IPS DF 19.7 (cell line): ENCODE data around the gene FIBCD1.

ENCODE experiments used
- DNase-seq: peaks from one replicate; pipeline ENCODE4 v3.0.0-alpha.2; 2013; ENCODE audit warnings: low read depth, low spot score

Gene FIBCD1

DNA sequence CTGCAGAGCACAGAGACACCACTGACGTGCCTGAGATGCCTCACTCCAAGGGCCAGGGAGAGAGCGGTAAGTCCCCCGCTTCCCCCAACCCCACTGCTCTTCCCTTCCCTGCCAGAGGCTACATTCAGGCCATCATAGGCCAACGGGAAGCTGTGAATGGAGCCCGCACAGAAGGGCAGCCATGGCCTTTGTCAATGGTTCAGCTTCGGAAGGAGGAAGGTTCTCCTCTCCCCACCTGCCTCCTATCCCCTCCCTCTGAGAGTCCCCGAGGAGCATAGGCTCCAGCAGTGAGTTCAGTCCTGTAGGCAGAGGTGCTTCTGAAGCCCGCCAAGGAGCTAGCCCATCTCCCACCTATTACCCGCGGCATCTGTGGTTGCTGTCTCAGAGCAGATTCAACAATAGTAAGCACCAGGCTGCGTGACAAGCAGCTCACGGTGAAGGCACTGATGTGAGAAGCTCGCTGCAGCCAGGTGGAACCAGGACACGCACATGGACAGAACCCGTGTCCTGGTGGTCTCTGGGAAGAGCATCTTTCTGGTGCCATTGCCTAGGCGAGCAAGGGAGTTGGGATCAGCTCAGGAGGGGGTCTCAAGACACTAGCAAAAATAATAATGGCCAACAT is 58.3 kb downstream of the FIBCD1 start:
- no peak for DNase-seq

DNA sequence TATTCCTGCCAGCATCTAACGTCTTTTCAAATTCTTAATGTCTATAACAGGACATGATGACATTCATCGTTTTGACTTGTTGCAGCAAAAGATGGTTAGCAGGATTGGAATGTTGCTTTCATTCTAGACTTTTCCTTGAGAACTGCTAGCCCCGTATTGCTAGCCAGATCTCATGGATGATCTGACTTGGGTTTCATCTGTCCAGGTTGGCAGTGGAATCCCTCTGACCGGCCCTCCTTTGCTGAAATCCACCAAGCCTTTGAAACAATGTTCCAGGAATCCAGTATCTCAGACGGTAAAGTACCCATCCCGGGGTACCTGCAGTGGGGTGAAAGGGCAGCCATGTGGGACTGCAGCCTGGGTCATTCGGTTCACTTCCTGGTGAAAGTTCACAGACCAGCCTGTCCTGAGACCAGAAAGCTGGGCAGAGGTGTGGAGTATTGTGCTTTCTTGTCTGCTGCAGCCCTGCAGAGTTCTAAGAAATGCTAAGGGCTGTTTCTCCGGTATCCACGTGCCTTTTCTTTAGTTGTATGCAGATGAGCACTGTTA is 59.1 kb downstream of the FIBCD1 start:
- no peak for DNase-seq

DNA sequence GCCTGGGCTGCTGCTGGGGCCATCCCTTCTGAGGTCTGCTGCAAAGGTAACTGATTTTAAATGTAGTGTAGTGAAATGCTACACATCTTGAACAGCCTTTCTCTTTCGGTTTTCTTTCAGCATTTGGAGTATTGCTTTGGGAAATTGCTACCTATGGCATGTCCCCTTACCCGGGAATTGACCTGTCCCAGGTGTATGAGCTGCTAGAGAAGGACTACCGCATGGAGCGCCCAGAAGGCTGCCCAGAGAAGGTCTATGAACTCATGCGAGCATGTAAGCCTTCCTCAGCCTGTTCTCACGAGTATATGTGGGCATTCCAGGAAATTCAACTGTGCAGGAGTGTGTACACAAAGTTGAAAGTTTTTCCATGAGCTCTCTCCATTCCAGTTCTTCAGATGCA is 60.8 kb downstream of the FIBCD1 start:
- DNase-seq, result no peak

DNA sequence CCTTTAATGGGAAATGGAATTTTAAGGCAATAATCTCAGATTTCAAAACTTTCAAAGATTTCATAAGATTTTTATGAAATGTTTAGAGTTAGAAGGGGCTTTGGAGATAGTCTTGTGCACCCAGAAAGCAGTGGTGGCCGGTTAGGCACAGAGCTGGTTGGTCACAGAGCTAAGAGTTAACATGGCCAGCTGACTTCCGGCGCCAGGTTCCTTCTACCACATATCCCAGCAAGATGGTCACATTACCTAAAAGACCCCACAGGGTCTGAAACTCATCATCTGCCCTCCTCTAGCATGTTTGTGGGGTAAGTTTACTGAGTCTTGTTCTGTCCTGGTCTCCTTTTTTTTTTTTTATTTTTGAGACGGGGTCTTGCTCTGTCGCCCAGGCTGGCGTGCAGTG is 61.7 kb downstream of the FIBCD1 start:
- no peak for DNase-seq

DNA sequence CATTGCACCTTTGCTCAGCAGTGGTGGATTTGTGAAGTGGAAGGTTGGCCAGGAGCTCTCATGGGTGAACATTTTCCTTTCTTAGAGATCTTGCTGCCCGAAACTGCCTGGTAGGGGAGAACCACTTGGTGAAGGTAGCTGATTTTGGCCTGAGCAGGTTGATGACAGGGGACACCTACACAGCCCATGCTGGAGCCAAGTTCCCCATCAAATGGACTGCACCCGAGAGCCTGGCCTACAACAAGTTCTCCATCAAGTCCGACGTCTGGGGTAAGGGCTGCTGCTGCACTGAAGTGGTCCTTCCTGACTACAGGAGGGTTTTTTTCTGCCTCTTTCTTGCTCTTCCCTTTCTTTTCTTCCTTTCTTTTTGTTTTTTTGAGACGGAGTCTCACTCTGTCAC is 64.3 kb downstream of the FIBCD1 start:
- DNase-seq, result no peak

DNA sequence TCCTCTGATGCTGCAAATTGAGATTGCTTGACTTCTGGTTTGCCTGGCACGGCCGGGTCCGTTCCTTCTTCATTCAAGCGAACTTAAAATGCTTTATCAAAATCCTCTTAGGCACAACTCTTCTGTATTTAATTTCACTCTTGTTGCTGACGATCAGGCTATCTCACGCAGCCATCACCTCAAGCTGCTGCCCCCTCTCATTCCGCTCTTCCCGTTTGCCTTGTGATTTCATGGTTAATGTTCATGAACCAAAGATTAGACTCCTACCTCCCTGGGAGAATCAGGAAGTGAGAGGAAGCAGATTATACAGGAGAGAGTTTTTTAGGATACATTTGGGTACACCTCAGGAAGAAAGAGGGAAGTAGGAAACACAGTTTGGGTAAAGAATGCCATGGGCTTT is 65.1 kb downstream of the FIBCD1 start:
- no peak for DNase-seq

DNA sequence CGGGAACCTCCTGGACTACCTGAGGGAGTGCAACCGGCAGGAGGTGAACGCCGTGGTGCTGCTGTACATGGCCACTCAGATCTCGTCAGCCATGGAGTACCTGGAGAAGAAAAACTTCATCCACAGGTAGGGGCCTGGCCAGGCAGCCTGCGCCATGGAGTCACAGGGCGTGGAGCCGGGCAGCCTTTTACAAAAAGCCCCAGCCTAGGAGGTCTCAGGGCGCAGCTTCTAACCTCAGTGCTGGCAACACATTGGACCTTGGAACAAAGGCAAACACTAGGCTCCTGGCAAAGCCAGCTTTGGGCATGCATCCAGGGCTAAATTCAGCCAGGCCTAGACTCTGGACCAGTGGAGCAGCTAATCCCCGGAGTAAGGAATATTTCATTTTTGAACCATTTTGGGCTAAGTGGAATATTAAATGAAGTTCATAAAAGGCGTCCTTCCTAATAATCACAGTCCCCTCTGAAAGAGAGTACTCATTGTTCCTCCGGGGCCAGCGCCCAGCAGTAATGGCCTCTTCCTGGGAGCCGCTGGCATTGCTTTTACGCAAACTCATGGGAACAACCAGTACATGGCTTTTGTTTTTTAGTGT is 66.0 kb downstream of the FIBCD1 start:
- no peak for DNase-seq

DNA sequence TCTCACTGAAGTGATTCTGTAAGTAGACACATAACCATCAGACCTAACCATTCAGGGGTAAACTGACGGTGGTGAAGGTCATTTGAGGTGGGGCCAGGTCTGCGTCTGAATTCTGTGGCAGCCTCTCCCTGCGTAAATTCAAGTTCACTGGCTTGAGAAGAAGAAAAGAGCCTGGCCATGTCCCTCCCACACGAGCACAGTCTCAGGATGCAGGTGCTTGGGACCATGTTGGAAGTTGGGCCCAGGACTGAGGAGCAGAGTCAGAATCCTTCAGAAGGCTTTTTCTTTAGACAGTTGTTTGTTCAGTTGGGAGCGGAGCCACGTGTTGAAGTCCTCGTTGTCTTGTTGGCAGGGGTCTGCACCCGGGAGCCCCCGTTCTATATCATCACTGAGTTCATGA is 66.5 kb downstream of the FIBCD1 start:
- DNase-seq, result no peak

DNA sequence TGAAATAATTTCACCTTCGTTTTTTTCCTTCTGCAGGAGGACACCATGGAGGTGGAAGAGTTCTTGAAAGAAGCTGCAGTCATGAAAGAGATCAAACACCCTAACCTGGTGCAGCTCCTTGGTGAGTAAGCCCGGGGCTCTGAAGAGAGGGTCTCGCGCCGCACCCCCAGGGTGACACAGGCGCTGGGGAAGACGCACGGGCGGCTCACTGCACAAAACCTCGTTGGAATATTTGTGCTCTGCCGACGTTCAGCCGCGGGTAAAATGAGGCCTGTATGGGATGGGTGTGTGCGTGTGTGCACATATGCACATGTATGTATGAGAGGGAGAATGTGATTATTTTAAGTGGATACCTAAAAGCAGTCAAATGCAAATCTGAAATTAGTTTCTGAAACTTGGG is 67.0 kb downstream of the FIBCD1 start:
- DNase-seq, result no peak

DNA sequence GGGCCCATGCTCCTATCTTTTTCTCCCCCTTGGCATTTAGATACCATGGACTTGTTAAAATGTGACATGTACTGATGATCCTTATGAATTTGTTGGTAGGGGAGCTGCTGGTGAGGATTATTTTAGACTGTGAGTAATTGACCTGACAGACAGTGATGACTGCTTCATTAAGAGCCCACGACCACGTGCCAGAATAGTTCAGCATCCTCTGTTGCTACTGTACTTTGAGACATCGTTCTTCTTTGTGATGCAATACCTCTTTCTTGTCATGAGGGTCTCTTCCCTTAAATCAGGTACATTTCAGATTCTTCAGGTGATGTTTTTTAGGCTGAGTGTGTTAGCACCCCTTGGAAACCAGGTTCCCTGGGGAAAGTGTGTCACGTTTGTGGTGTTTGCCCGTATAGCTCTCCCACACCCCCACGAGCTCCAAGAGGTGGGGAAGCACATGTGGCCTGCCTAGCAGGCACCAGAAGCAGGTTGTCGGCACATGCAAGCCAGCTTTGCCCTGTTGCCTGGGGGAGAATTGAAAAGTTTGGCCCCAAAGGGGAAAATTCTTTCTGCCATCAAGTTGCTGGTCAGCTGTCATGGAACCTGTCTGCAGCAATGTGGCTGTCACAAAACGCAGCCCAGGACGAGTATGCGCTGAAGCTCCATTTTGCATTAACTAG is 67.5 kb downstream of the FIBCD1 start:
- no peak for DNase-seq

DNA sequence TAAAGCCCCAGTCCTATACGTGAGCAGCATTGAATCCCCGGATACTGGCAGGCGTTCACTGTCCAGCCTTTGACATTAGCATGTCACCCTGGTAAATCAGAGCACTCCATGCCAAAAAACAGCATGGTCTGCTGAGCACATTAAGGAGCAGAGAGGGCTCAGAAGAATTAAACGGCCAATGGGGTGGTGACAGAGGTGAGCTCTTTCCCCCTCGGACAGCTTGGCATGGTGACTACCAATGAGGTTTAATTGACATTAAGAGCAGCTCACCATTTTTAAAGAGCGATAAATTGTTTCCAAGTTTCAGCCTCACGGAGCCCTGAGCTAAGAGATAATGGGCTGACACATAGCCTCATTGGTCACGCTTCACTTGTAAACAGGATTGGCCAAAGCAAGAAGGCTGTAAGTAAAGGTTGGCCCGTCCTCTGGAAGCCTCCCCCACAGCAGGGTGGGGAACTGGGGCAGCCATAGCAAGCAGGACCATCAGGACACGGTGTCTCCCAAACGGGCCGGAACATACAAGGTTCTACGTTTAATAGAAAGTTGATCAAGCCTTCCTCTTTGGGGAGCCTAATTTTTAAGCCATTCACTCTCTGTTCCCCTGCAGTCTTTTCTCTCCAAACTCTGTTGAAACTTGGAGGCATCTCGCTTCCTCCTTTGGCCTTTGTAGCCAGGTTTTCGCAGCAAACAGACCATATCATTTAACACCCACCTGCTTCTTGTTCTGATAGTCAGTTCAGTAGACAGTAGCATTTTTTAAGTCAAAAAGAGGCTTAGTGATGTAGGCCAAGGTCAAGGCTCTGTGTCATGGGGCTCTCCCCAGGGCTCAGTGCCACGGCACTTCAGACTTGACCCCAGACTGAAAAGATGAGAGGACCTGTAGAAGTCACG is 68.3 kb downstream of the FIBCD1 start:
- no peak for DNase-seq

DNA sequence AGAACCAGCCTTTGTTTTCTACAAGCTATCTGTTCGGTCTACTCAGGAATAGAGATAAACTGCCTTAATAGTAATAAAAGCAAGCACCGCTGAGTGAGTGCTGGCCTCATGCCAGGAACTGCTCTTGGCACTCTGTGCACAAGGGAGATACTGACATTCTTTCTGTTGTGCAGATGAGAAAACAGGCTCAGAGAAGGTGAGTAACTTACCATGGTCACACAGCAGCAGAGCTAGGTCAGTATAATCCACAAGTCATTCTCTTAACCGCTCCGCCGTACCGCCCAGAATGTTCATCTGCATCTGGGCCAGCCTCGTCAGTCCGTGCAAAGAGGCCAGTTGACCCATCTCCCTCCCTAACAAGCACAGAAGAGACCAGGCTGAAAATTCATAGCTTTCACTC is 69.8 kb downstream of the FIBCD1 start:
- DNase-seq, result no peak

DNA sequence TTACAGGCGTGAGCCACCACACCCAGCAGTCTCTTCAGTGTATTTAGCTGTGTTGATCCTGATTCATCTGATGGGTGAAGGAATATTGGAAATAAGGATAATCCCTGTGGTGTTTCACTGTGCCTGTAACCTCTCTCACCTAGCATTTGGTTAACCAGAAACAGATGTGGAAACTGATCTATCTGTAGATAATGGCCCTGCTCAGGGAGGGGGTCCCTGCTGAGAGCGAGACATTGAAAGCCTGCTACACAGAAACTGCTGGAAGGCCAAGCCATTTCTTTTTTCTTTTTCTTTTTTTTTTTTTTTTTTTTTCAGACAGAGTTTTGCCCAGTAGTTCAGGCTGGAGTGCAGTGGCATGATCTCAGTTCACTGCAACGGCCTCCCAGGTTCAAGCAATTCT is 70.8 kb downstream of the FIBCD1 start:
- DNase-seq, result no peak

DNA sequence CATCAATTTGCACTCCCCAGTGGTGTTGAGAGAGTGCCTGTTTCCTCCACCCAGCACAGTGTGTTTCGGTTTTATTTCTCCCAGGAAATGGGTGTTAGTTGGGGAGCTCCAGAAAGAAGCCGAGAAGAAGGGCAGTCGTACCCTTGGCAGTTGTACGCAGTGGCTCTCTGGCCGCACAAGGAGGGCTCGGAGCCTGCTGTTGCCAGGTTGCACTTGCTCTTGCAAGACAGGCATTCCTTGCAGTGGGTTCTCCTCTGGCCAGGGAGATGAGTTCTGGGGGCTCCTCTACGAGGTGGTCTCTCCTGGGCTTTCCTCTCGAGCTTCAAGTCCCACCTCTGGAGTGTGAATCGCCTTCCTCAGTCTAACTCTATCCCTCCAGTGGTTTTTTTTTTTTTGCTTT is 71.5 kb downstream of the FIBCD1 start:
- no peak for DNase-seq

DNA sequence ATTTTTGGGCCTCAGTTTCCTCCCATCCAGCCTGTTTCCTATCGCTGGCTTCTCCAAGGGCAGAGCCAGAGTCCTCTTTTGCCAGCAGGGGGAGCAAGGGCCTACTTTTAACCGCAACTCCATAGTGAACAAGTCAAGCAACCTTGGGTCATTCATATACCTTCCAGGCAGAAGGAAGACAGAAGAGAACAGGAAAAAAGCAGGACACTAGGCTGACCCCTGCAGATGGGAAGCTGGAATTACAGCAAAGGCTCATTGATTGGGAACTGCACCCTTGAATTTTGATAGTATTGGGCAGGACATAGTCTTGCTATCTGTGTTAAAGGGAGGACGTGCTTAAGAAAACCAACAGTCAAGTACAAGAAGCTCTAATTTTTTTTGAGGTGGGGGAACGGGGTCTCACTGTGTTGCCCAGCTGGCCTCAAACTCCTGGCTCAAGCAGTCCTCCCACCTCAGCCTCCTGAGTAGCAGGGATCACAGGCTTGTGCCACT is 72.5 kb downstream of the FIBCD1 start:
- DNase-seq, result peak; percentile 93

DNA sequence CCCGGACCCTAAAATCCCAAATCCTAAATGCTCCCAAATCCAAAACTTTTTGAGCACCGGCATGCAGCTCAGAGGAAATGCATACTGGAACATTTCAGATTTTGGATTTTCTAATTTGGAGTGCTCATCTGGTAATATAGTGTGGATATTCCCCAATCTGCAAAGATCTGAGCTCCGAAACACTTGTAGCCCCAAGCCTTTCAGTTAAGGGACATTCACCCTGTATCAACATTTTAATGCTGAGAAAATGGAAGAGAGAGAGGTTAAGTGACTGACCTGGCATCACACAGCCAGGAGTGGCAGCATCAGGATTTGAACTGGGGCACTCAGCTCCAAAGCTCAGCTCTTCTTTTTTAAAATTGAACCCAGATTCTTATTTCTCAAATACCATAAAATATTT is 73.1 kb downstream of the FIBCD1 start:
- DNase-seq, result no peak

DNA sequence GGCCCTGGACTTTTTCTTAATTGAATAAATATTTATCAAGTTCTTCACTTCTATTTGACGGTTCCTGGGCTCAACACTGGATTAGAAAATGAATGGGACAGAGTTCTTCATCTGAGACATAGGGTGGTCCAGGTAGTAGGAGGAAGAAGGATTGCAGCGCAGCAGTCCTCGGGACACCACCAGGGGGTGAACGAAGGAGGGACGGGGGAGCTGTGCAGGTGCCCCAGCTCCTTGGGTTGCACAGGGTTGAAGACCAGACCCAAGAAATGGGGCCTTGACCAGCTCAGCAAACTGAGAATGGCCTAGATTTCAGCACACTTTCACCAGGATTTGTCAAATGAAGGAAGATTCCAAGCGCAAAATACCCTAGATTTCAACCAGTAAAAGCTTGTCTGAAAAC is 74.5 kb downstream of the FIBCD1 start:
- DNase-seq, result no peak

DNA sequence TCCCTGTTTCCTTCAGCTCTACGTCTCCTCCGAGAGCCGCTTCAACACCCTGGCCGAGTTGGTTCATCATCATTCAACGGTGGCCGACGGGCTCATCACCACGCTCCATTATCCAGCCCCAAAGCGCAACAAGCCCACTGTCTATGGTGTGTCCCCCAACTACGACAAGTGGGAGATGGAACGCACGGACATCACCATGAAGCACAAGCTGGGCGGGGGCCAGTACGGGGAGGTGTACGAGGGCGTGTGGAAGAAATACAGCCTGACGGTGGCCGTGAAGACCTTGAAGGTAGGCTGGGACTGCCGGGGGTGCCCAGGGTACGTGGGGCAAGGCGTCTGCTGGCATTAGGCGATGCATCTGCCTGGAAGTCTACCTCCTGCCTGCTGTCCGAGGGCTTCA is 76.3 kb downstream of the FIBCD1 start:
- no peak for DNase-seq

DNA sequence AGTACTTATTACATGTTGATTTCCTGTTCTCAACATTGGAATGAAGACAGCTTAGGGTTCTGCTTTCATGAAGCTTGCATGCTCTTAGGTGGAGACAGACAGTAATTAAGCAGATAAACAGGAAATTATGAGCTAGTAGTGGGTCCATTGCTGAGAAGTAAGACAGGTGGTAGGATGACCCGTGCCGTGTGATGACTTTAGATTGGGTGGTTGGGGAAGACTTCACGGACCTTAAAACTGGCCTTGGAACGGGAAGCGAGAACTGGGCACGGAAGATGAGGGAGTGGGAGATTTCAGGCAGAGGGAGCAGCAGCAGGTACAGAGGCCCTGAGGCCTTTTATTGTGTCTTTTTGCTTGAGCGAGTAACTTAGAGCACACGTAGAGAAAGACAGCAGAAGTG is 76.8 kb downstream of the FIBCD1 start:
- no peak for DNase-seq

DNA sequence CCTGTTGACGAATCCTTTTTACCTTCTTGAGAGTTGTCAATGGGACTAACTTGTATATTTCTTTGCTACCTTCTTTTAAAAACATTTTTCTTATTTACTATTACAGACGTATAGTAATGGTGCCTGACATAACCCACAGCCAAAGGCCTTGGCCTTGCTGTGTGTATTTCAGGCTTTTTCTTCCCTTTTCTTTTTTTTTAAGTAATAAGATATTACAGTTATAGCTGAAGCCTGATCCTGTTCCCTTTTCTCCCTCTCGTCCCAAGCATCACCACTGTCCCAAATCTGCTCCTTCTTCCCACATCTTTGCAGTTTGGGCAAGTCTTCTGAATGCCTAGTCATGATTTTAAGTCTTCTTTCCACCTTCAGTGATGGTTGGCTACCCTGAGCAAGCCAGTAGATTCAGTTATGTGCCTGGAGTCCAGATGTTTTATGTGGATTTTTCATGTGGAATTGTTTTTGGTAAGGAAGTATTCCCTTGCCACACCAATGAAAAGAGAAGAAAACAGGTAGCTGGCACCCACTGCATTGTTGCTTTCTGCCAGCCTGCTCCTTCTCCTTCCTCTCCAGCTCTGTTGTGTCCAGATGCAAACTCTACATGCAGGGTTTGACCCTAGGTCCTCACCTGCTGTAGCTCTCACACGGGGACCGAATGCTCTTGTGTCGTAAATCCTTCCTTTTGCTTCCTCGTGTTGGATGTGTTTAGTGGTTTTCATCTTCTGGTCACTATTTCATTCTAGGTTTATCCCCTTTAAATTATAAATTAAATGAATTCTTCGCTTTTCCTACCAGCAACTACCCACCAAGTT is 77.5 kb downstream of the FIBCD1 start:
- no peak for DNase-seq
